ENCODE results near the gene SEPTIN5.

The SEPTIN5 gene

DNA sequence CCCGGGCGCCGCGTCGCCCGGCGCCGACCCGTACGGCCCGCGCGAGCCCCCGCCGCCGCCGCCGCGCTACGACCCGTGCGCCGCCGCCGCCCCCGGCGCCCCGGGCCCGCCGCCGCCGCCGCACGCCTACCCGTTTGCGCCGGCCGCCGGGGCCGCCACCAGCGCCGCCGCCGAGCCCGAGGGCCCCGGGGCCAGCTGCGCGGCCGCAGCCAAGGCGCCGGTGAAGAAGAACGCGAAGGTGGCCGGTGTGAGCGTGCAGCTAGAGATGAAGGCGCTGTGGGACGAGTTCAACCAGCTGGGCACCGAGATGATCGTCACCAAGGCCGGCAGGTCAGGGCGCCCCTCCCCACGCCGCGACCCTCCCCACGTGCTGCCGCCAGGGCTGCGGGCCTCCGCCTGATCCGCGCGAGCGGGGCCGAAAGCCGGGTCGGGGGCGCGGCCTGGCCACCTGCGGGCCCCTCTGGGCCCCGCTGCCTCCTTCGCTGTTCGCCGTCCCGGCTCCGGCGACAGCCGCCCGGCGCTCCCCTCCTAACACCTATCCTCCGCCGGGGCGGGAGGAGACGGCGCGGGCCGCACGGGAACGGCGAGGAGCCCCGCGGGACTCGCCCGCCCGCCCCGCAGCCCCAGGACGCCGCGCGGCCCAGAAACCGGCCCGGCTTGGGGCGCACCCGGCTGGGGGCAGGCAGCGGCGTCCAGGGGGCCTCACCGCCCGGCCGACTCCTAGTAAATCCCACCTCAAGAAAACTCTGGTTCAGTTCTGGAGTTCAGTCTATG is 46.8 kb downstream of the SEPTIN5 start:
- DNase-seq (ENCODE audit: low spot score) = no peak

- DNase-seq (ENCODE audit: low spot score) = no peak
Measured at GRCh38 chr22:19761725-19762567, 47.6 kb downstream of the SEPTIN5 start.

GRCh38 chr22:19762568-19763457 is 48.5 kb downstream of the SEPTIN5 start:
- no peak for DNase-seq (ENCODE audit: low spot score)

DNA sequence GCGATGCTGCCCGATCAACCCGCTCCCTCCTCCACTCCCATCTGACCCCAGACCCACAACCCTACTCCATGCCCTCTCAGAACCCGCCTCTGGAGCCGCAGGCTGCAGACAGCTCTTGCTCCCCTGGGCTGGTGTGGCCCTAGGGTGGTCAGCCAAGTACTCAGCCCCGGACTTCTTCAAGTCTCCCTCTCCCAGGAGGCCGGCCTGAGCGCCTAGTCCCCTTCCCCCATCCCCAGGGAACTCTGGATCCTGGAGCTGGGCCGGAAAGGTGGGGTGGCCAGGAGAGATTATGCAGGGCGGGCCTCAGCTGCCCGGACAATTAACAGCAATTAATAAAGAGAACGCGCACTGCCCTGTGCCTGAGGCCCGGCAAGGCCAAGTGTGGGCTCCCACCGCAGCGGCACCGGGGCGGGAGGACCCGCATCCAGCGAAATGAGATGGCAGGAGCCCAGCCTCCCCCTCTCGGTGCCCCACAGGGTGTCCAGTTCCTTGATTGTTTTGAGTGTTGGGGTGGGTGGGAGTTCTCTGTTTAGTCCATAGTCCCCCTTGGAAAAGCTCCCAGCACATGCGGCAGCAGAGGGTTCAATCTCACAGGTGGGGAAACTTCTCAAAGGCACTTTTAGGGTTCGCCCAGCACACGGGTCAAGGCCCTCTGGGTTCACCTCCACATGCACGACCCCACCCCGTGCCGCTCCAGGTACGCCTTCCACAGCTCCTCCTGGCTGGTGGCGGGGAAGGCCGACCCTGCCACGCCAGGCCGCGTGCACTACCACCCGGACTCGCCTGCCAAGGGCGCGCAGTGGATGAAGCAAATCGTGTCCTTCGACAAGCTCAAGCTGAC is 49.4 kb downstream of the SEPTIN5 start:
- DNase-seq (ENCODE audit: low spot score) = no peak

DNA sequence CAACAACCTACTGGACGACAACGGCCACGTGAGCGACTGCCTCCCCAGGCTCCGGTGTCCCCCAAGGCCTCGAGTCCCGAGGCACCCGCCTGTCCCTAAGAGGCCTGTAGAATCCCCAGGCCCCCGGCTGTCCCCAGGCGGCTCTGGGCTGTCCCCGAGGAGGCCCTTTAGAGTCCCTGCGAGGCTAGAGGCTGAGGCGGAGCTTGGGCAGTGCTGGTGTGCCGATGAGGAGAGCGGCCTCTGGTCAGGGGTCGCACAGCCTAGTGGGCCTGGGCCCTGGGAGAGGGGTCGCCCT is 49.9 kb downstream of the SEPTIN5 start:
- no peak for DNase-seq (ENCODE audit: low spot score)

DNA sequence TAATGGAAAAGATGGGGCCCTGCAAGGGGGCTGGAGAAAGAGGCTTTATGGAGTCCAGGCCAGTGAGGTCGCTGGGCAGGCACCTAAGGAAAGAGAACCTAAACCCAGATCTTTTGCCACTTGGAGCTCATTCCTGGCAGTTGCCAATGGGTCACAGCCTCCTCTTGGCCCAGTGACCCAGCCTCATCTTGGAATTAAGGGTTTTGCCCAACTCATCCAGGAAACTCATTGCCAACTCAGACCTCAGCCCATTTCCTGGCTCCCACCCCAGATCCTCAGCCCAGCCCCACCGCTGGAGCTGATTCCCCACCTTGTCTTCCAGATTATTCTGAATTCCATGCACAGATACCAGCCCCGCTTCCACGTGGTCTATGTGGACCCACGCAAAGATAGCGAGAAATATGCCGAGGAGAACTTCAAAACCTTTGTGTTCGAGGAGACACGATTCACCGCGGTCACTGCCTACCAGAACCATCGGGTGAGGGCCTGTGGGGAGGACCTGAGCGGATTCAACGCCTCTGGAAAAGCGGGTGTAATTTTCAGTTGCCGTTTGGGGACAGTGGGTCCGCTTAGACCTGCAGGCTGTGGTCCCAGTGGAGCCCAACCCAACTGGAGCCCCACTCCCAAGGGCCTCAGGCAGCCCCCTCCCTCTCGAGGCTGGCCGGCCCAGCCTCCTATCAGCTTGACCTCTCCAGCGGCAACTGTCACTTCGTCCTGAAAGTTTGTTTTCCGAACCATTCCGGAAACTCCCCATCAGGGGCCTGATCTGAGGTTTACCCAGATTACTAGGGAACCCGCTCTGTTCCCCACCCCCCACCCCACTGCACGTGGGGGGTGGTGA is 50.6 kb downstream of the SEPTIN5 start:
- no peak for DNase-seq (ENCODE audit: low spot score)

- DNase-seq (ENCODE audit: low spot score) = no peak
Measured at GRCh38 chr22:19765477-19766239, 51.4 kb downstream of the SEPTIN5 start.

- no peak for DNase-seq (ENCODE audit: low spot score)
Measured at GRCh38 chr22:19766240-19766510, 51.9 kb downstream of the SEPTIN5 start.

GRCh38 chr22:19766511-19767426 is 52.5 kb downstream of the SEPTIN5 start:
- DNase-seq (ENCODE audit: low spot score) = peak; percentile 88

- no peak for DNase-seq (ENCODE audit: low spot score)
Measured at GRCh38 chr22:19767427-19768341, 53.4 kb downstream of the SEPTIN5 start.

GRCh38 chr22:19769393-19769715 is 55.1 kb downstream of the SEPTIN5 start:
- no peak for DNase-seq (ENCODE audit: low spot score)

DNA sequence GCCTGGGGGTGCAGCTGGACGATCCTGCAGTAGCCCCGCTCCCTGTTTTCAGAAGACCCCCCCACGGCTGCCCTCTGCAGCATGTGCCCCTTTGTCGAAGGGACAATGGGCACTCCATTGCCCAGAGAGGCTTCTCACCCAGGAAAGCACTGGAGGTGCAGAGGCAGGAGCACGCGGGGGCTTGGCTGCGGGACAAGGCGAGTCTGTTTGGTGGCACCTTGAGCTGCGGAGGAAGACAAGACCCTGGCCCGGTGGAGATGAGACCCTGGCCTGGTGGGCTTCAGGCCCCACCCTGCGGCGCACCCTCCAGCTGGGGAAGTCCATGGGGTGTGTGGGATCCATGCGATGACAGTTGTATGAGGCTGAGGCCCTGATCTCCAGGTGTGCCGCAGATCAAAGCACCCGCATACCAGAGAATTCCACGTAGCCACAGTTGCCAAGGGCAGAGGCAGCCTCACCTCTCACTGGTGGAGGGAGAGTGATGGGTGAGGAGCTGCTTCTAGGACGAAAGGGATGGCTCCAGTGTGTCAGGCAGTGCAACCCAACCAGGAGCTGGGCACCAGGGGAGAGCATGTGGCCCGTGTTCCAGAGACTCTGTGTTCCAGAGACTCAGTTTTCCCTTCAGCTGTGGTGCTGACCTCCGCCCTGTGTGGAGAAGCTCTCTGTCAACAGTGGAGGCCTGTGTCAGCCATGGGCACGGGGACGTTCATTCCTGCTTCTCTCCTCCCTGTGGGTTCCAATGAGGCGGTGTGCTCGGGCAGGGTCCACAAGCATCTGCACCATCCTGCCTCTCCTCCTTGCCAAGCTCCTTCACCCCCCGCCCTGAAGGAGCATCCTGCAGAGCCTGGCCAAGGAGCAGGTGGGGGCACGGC is 56.3 kb downstream of the SEPTIN5 start:
- no peak for DNase-seq (ENCODE audit: low spot score)

- no peak for DNase-seq (ENCODE audit: low spot score)
Measured at GRCh38 chr22:19772422-19772672, 58.0 kb downstream of the SEPTIN5 start.

All from HuH-7.5 (cell line).